NCI-H1048 (cell line): Measurements from ENCODE around the gene PSME3IP1.
"Not testable (repeated sequence)": the region's sequence is repeated elsewhere in the genome, so short reads cannot be mapped to it uniquely, and the experiment has no call there.

Experiments used
- DNase-seq: peaks from one replicate; lab custom pipeline; 2025; lab: John Stamatoyannopoulos, UW

Gene PSME3IP1

GRCh38 chr16:57123974-57124674, 61.7 kb downstream of the PSME3IP1 start:
- DNase-seq, result no peak

GRCh38 chr16:57123216-57123973, 62.4 kb downstream of the PSME3IP1 start:
- DNase-seq, result no peak

DNA sequence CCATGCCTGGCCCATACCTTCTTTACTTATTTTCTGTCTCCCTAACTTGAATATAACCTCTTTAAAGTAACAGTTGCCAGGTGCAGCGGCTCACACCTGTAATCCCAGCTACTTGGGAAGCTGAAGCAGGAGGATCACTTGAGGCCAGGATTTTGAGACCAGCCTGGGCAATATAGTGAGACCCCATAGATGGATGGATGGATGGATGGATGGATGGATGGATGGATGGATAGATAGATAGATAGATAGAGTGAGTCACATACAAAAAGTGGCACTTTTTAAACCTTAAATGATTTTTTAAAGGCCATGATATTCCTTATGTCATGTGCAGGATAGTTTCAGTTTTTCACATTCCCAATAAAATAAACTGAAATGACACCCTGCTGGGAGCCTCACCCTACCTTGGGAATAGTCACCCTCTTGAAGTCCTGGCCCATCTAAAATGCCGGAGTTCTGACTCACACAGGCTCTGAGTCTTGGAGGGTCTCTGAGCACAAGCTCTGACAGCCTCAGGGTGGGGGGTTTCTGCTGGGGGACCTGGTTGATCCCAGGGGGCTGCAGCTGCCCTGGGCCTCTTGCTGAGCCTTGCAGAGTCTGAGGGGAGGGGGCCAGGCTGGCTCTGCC, 67.3 kb downstream of the PSME3IP1 start:
- DNase-seq, result no peak

- DNase-seq, result no peak
These were observed 70.2 kb downstream of the PSME3IP1 start for GRCh38 chr16:57115514-57116182.

- no peak for DNase-seq
These were observed 70.7 kb downstream of the PSME3IP1 start for GRCh38 chr16:57115168-57115513.

DNA sequence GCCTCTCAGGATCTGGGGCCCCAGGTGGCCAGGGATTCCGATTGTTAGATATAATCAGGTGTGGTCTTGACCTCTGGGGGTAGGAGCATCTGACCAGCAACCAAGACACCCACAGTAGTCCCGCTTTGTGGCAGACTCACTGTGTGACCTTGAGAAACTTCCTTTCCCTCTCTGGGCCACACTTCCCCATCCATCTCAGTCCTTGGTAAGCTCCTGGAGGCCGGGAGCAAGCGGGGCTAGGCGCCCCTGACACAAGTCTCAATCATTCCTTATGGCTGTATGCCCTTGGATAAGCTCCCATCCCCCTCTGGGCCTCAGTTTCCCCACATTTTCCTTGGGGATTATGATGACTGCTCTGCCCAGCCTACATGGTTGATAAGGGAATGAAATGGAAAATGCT, 72.2 kb downstream of the PSME3IP1 start:
- DNase-seq, result no peak

- DNase-seq, result no peak
These were observed 72.8 kb downstream of the PSME3IP1 start for GRCh38 chr16:57113042-57113453.

DNA sequence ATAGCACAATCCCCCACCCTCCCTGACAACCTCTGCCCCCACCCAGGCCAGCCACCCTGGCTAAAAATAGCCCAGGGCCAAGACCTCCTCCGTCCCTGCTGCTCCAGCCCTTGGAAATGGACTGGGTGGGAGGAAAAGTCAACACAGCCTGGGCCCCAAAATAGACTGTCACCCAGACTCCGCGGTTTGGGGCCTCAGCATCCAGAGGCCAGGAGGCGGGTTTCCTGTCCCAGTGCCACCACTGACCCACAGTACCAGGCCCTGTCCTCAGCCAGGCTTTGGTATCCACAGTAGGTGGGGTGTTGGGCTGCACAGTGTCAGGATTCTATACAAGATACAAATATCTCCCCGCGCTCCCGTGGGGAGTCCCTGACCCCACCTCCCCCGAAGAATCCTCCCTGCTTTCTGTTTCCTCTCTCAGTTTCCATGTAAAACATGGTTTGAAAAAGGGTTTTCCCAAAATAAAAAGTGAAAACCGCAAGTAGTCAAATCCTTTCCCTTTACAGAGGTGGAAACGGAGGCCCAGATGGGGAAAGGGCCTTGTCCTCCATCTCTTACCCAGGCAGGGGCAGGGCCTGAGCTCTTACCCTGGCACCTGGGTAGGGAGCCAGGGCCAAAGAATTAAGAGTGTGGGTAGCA, 73.3 kb downstream of the PSME3IP1 start:
- no peak for DNase-seq

DNA sequence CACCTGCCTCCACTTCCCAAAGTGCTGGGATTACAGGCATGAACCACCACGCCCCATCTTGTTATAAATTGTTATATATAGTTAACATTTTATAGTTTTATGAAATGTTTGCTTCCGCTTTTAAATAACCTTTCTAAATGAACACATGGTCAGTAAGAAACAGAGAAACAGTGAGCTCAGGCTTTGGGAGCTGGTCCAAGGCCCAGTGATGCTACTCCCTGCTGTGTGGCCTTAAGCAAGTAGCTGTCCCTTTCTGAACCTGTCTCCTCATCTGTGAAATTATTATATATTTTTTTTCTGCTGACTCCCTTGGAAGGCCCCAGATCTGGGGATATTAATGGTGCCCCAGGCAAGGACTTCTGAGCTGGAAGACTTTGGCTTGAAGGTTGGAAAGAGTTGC, 74.4 kb downstream of the PSME3IP1 start:
- DNase-seq, result no peak

GRCh38 chr16:57110937-57111336, 74.9 kb downstream of the PSME3IP1 start:
- DNase-seq, result no peak

DNA sequence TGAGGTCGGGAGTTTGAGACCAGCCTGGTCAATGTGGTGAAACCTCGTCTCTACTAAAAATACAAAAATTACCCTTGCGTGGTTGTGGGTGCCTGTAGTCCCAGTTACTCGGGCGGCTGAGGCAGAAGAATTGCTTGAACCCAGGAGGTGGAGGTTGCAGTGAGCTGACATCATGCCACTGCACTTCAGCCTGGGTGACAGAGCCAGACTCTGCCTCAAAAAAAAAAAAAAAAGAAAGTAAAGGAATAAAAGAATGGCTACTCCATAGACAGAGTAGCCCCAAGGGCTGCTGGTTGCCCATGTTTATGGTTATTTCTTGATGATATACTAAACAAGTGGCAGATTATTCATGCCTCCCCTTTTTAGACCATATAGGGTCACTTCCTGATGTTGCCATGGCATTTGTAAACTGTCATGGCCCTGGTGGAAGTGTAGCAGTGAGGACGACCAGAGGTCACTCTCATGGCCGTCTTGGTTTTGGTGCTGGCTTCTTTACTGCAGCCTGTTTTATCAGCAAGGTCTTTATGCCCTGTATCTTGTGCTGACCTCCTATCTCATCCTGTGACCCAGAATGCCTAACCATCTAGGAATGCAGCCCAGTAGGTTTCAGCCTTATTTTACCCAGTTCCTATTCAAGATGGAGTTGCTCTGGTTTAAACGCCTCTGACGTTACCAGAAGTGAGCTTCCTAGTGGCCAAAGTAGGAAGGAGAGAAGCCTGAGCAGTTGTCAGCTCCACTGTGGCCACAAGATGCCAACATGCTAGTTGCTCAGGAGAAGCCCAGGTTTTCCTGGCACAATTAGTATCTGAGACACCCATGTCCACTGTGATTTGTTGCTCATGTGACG, 76.4 kb downstream of the PSME3IP1 start:
- not testable (repeated sequence) for DNase-seq

DNA sequence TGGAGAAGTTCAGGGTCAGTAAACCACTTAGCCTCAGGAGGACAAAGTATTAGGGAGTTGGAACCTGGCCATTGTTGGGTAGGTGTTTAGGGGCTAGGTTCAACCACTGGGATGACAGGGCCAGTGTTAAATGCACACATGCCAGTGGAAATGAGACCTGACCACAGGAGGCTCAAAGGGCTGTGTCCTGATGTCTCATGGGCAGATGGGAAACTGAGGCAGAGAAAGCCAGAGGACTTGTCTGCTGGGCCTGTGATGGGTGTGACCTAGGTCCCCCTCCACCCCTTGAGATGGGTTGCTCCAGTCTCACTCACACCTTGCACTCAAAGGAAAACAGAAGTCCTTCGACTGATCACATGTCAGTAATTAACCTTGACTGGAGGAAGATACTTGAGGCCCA, 77.4 kb downstream of the PSME3IP1 start:
- DNase-seq, result no peak

GRCh38 chr16:57107321-57107922, 78.4 kb downstream of the PSME3IP1 start:
- no peak for DNase-seq

- no peak for DNase-seq
These were observed 79.1 kb downstream of the PSME3IP1 start for GRCh38 chr16:57106767-57107166.

DNA sequence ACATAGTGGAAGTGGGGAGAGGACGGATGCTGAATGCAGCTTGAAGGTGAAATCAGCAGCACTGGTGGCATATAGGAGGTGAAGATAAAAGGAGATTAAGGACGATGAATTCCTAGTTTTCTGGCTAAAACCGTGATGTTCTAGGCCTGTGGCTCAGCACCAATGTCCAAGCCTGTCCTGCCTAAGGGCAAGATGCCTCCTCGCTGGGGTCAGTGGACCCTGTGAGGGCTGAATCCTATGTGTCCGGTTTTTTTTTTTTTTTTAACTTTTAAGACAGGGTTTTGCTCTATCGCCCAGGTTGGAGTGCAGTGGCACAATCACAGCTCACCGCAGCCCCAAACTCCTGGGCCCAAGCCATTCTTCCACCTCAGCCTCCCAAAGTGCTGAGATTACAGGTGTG, 80.7 kb downstream of the PSME3IP1 start:
- no peak for DNase-seq

DNA sequence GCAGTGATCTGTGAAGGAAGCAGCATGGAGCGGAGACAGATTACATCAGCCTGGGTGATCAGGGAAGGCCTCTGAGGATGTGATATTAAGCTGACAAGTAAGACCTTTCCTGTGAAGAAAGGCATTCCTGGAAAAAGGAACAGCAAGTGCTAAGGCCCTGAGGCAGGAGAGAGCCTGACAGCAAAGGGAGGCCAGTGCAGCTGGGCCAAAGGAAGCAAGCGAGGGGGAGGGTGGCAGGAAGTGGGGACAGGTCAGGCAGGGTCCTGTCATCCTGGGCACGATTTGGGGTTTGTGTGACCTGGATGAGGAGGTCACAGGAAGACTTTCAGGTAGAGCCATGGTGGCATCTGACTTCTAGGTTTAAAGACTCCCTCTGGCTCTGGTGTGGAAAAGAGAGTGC, 81.1 kb downstream of the PSME3IP1 start:
- no peak for DNase-seq

DNA sequence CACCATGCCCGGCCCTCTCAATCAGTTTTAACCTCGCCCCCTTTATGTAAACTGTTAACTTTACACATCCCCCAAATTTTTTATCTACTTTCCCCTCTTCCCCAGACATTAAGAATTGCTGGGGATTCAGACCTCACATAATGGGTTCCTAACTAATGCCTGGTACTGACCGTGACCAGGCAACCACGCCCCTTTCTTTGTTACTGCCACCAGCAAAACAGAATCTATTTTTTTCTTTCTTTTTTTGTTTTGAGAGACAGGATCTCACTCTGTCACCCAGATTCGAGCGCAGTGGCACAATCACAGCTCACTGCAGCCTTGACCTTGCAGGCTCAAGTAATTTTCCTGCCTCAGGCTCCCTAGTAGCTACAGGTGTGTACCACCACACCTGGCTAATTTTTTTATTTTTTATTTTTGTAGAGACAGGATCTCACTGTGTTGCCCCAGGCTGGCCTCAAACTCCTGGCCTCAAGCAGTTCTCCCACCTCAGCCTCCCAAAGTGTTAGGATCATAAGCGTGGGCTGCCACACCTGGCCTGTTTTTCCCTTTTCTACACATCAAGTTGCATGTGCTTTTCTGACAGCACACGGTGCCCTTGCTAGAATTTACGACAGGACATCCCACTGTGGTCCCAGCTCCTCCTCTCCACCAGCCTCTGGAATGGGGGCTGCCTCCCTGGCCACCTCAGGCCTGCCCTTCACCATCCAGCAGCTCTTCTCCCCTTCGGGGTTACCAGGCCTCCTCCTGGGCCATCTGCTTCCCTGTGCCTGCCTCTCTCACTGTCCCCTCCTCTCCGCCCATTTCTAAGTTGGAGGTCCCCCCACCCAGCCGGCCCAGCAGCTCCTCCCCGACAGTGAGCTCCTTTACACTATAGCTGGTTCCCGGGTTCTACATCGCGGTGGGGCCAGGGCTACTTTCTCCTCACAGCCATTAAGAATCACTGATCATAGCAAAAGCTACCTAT, 82.7 kb downstream of the PSME3IP1 start:
- DNase-seq, result no peak
